Panc1 (cell line): ENCODE data around the gene C3orf22. TPM values are rescaled to one million over a fixed set of nuclear protein-coding genes. Genes with fewer than 3 reads are reported as not detected.

Experiments
- ATAC-seq: fragments of 200-7000 bp; cut with Tn5 transposase; 2 replicates; pipeline ENCODE4 v1.9.1; 2020; ENCODE audit warnings: mild to moderate bottlenecking, moderate library complexity
- BruUV-seq: library from RNA; stranded (reverse); fragments of 400-500 nt; replicated peaks from 2 replicates; lab custom pipeline; 2021; lab: Mats Ljungman, UMichigan
- CTCF ChIA-PET: fragments of 300-600 bp; sonication (Branson Sonifier 250); formaldehyde crosslinking; loops from one replicate; lab custom pipeline; 2022; ENCODE audit warnings: antibody characterized with exemption; lab: Charles Lee
- POLR2A ChIA-PET: fragments of 300-600 bp; sonication (Branson Sonifier 250); formaldehyde crosslinking; loops from one replicate; lab custom pipeline; 2022; ENCODE audit warnings: antibody characterized with exemption; lab: Charles Lee
- DNase-seq: peaks from one replicate; pipeline ENCODE4 v3.0.0-alpha.2; 2010; ENCODE audit warnings: low read depth, low spot score
- H3K27ac ChIP-seq: 2 replicates; pipeline ENCODE4 v1.5.1; 2011; ENCODE audit warnings: mild to moderate bottlenecking, low read length, inconsistent platforms
- H3K27me3 ChIP-seq: fragments of 200-500 bp; sonication (Bioruptor generic); 2 replicates; pipeline ENCODE4 v1.6.0; 2014; ENCODE audit warnings: low read length, inconsistent platforms; ENCODE audit not compliant: control insufficient read depth, insufficient read depth
- H3K36me3 ChIP-seq: fragments of 200-500 bp; sonication (Bioruptor generic); 2 replicates; pipeline ENCODE4 v1.5.1; 2014; ENCODE audit warnings: inconsistent platforms, mild to moderate bottlenecking, low read length, moderate library complexity; ENCODE audit not compliant: control insufficient read depth, insufficient read depth
- H3K4me1 ChIP-seq: 2 replicates; pipeline ENCODE4 v1.5.1; 2011; ENCODE audit warnings: inconsistent platforms, mild to moderate bottlenecking, low read length, moderate library complexity; ENCODE audit not compliant: control insufficient read depth, insufficient read depth
- H3K4me3 ChIP-seq, 2 experiments: 2 replicates each; pipeline ENCODE4 v1.5.1; 2011 to 2012; ENCODE audit warnings: low read depth in 2 of 2, low read length in 2 of 2, mild to moderate bottlenecking in 2 of 2, inconsistent platforms in 1 of 2, moderate library complexity in 1 of 2
- H3K9me3 ChIP-seq: fragments of 200-500 bp; sonication (Bioruptor generic); 2 replicates; pipeline ENCODE4 v1.5.1; 2014; ENCODE audit warnings: low read depth, mild to moderate bottlenecking, inconsistent platforms, low read length, moderate library complexity; ENCODE audit not compliant: control insufficient read depth, insufficient read depth
- POLR2AphosphoS5 ChIP-seq: IDR thresholded peaks from 2 replicates; pipeline ENCODE4 v1.6.1; 2012; ENCODE audit warnings: mild to moderate bottlenecking, low read depth, low read length, moderate library complexity
- SIN3A ChIP-seq: IDR thresholded peaks from 2 replicates; pipeline ENCODE4 v1.6.1; 2012; ENCODE audit warnings: low read depth, mild to moderate bottlenecking, low read length, moderate library complexity, borderline replicate concordance; ENCODE audit not compliant: insufficient read depth
- TCF7L2 ChIP-seq: IDR thresholded peaks from 2 replicates; pipeline ENCODE4 v1.6.1; 2011; ENCODE audit warnings: mild to moderate bottlenecking, low read depth, low read length, inconsistent platforms
- in situ Hi-C: cut with HindIII; loops from 2 replicates; pipeline ENCODE4 v1.10.0; 2016; ENCODE audit warnings: low sequenced_read_pairs, low pct_unique_long_range_greater_than_20kb
- intact Hi-C: fragments of 100-400 bp; cut with micrococcal nuclease; formaldehyde crosslinking; loops from one replicate; pipeline ENCODE4 v1.10.0; 2022; ENCODE audit not compliant: unreplicated experiment
- total RNA-seq: library from RNA; stranded (reverse); gene quantifications from one replicate; pipeline ENCODE4 v1.2.1, GENCODE V29; 2021; ENCODE audit not compliant: unreplicated experiment
- TF ChIP-seq, protein P1 (sequence below): fragments of 450-650 bp; IDR thresholded peaks from 2 replicates; pipeline ENCODE4 v1.5.1; 2017; ENCODE audit warnings: mild to moderate bottlenecking
- TF ChIP-seq, protein P2 (sequence below), 2 experiments: IDR thresholded peaks; 2 replicates each; pipeline ENCODE4 v1.6.1; 2011 to 2012; ENCODE audit warnings: low read depth in 2 of 2, control low read depth in 1 of 2, low read length in 1 of 2, mild to moderate bottlenecking in 1 of 2, moderate library complexity in 1 of 2; ENCODE audit not compliant: insufficient read depth in 1 of 2

Gene C3orf22
- total RNA-seq, 1 experiment from 2014 or later: not detected

DNA sequence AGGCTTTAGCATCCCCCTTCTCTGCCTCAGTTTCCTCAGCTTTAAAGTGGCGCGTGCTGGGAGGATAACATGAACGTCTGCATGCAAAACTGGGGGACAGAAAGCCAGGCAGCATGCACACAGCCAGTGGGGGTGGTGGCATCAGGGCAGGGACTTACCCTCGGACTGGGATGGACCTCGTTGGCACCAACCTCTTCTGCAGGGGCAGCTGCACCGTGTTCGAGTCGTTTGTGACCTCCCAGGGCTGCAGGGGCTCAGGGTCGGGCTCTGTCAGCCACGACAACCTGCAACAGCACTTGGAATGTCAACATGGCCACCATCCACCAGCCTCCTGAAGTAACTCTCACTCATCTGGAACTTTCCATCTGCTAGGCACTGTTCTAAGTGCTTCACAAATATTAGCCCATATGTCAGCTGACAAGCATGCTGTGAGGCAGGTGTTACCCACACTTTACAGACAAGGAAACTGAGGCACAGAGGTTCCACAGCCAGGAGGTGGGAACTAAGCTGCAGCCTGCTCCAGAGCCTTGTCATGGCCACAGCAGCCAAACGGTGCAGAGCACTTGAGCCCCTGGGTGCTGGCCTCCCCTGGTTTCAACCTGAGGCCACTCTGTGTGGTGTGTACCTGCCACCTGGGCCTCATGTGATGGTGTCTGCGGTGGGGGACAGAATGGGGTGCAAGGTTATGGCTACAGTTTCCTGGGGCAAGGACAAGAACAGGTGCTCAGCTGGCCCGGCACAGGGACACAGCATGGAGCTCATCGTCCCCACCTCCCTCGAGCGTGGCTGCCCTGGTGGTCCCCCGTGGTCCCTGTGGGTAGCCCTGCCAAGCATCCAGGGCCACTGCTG is 6.7 kb downstream of the C3orf22 start:
- Histone ChIP-seq H3K4me3 (no peak overlapping the region), H3K4me1 (no peaks in the 10 kb centered on the region), H3K36me3 (no peaks in the 10 kb centered on the region), H3K27ac (no peak overlapping the region), H3K27me3 (no peaks in the 10 kb centered on the region), H3K9me3 (no peaks in the 10 kb centered on the region)
- in situ Hi-C loops (no loop called here), intact Hi-C loops (no loop called here)
- POLR2A ChIA-PET: no interaction called here
- BruUV-seq: no TSS peak
- no peak for DNase-seq
- no peak for TF ChIP-seq TCF7L2
- TF ChIP-seq, protein P1, sequence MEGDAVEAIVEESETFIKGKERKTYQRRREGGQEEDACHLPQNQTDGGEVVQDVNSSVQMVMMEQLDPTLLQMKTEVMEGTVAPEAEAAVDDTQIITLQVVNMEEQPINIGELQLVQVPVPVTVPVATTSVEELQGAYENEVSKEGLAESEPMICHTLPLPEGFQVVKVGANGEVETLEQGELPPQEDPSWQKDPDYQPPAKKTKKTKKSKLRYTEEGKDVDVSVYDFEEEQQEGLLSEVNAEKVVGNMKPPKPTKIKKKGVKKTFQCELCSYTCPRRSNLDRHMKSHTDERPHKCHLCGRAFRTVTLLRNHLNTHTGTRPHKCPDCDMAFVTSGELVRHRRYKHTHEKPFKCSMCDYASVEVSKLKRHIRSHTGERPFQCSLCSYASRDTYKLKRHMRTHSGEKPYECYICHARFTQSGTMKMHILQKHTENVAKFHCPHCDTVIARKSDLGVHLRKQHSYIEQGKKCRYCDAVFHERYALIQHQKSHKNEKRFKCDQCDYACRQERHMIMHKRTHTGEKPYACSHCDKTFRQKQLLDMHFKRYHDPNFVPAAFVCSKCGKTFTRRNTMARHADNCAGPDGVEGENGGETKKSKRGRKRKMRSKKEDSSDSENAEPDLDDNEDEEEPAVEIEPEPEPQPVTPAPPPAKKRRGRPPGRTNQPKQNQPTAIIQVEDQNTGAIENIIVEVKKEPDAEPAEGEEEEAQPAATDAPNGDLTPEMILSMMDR: no peak
- CTCF ChIA-PET: no interaction called here
- no peak for ATAC-seq

DNA sequence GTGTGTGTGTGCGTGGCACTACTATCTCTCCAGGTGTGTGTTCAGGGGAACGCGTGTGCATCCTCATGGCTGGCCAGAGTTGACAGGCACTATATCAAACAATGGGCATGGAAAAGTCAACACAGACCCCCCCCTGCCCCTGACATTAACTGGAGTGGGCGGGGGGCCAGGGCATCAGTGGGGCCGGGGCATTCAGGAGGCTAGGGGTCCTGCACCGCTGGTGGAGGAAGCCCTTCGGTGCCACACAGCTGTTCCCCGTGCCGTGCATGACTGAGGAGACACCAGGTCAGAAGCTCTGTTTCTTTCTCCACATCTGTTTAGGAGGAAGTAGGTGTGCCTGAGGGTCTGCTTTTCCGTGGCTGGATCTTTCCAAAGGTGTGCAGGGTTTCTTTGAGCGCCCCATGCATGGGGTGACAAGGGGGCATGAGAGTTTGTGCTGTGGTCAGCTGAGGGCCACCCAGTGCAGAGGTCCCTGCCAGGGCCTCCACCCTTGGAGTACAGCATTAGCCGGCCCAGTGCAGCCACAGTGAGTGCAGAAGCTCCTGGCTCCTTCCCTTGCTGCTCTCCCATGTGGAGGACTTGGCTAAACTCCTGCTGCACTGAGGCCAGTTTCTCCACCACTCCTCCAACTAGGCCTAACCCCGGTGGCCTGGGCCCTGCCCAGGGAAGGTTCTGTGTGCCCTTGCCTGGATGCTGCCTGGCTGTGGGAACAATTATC is 7.5 kb downstream of the C3orf22 start:
- Histone ChIP-seq H3K27me3 (no peaks in the 10 kb centered on the region; the same call in 1 of the 2 replicates), H3K9me3 (no peaks in the 10 kb centered on the region), H3K4me1 (no peaks in the 10 kb centered on the region), H3K36me3 (no peaks in the 10 kb centered on the region), H3K27ac (no peak overlapping the region), H3K4me3 (no peak overlapping the region)
- POLR2A ChIA-PET: no interaction called here
- DNase-seq (no peak), ATAC-seq (no peak)
- BruUV-seq: no TSS peak
- CTCF ChIA-PET: no interaction called here
- intact Hi-C loops (no loop called here), in situ Hi-C loops (no loop called here)
- TF ChIP-seq SIN3A: no peak
- TF ChIP-seq POLR2AphosphoS5: no peak
- TF ChIP-seq, protein P1: no peak
- no peak for TF ChIP-seq TCF7L2
- TF ChIP-seq, protein P2, sequence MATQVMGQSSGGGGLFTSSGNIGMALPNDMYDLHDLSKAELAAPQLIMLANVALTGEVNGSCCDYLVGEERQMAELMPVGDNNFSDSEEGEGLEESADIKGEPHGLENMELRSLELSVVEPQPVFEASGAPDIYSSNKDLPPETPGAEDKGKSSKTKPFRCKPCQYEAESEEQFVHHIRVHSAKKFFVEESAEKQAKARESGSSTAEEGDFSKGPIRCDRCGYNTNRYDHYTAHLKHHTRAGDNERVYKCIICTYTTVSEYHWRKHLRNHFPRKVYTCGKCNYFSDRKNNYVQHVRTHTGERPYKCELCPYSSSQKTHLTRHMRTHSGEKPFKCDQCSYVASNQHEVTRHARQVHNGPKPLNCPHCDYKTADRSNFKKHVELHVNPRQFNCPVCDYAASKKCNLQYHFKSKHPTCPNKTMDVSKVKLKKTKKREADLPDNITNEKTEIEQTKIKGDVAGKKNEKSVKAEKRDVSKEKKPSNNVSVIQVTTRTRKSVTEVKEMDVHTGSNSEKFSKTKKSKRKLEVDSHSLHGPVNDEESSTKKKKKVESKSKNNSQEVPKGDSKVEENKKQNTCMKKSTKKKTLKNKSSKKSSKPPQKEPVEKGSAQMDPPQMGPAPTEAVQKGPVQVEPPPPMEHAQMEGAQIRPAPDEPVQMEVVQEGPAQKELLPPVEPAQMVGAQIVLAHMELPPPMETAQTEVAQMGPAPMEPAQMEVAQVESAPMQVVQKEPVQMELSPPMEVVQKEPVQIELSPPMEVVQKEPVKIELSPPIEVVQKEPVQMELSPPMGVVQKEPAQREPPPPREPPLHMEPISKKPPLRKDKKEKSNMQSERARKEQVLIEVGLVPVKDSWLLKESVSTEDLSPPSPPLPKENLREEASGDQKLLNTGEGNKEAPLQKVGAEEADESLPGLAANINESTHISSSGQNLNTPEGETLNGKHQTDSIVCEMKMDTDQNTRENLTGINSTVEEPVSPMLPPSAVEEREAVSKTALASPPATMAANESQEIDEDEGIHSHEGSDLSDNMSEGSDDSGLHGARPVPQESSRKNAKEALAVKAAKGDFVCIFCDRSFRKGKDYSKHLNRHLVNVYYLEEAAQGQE (IDR thresholded peaks at IDR 0.05; ENCODE audit: insufficient read depth in 1 of 2, low read depth in 2 of 2, low read length in 1 of 2): no peak
